ENCODE data around the gene PUM2.

DNA sequence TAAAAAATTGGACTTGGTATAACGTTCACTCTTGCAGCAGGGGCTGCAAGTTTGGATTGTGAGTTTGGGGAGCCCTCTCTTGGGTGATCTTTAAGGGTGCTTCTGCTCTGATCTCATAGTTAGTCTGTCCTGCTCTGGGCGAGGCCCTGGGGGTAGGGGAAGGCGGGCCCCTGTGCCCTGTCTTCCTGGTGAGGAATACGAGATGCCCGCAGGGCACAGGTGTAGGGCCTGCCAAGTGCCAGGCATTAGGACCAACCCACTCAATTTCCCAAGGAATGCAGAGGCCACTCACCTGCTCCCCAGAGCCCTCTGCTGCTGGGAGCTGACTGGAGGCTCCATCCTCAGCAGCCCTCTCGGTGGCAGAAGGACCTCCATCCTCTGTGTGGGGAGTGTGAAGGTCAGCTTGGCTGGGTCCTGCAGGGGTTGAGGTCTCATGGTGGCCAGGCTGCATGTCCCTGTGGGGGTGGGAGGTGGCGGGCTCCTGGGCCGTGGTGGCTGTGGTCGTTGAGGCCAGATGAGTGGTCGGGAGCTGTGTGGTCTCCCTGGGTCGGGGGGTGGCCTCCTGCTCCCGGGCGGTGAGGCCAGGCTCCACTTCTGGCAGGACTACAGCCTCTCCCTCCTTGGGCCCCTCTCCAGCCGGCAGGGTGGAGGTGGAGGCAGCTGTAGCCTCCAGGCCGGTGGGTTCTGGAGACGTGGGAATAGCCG is 147.0 kb downstream of the PUM2 start:
- TF ChIP-seq EZH2 (IDR thresholded peaks at IDR 0.05; ENCODE audit: borderline replicate concordance, low read depth, low read length, poor library complexity, severe bottlenecking): no peak
- TF ChIP-seq CTCF (conservative IDR thresholded peaks at IDR 0.05; ENCODE audit: low read depth, low read length): no peak

All from A673 (cell line).